Measurements from ENCODE around the gene KIF21A. TPM values are rescaled to one million over a fixed set of nuclear protein-coding genes. Genes with fewer than 3 reads are reported as not detected.

KIF21A gene
- total RNA-seq, 1 donor from 2014 or later = 173 TPM

- FAIRE-seq = no peak
These were observed 88.0 kb downstream of the KIF21A start for GRCh38 chr12:39354955-39355354.

DNA sequence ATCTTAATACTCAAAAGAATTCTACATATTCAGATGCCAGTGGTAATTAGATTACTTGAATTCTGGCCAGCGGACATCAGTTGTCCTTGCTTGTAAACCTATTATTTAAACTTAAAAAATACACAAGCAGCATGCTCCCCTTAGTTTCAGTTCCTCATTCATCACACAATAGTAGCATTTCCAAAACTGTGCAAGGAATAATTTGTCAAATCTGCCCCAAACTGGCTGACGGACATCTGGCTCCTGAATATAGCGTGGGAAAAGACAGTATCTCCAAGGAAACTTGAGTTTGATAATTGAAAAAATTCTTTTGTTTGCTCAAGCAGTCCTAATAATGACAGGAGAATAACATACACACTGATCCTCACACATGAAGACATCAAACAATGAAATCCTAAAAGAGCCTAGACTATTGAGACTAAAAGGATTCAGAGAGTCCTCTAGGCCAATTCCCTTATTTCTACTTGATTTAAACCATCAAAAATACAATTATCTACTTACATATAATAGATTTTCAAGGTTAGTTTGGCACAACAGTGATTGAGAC, 90.4 kb downstream of the KIF21A start:
- DNase-seq (ENCODE audit: low spot score in 2 of 2) (no peak), FAIRE-seq (no peak)

More at GRCh38 chr12:39354955-39355354, 88.0 kb downstream of the KIF21A start:
- DNase-seq (ENCODE audit: low spot score in 2 of 2) = no peak

DNA sequence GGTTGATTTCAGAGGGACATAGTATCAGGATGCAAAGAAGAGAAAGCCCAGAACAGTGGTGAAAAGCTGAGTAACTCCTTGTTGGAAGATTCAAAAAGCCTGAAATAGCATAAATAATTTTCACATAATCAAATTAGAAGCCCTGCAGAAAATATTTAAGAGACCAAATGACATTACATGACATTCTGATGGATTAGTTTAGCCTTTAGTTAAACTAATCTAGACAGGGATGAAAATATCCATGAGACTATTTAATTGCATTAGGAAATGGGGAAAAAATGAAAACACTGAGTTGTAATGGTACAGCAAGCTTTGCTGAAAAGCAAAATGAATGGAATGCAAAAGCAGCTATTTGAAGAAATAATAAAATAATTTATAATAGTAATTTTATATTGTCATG, 91.8 kb downstream of the KIF21A start:
- DNase-seq (ENCODE audit: low spot score in 2 of 2) (no peak), FAIRE-seq (no peak)

DNA sequence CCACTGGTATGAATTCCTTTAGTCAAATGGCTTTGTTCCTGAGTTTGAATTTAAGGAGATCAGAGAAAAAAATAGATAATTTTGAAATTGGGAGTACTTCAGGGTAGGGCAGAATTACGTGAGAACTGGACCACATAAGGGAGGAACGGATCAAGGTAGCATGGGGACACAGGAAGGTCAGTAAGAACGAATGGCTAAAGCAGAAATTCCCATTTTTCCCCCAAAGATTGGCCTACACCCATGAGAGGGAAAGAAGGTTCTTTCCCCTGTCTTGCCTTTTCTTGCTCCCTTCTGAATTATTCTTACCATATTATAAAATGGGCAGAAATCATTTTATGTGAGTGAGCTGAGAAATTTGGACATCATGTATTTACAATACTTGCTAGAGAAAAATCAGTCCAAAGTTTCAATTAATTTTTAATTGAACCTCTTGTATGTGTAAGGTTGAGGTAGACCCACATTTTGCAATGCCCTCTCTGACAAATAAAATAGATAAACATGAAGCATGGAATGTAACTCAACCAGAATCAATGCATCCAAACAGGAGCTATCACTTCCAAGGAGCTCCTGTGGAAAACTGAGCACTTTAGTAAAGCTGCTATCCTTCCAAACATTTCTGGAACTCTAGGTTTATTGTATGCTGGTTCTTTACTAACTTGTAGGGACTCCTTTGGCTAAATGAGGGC, 93.8 kb downstream of the KIF21A start:
- no peak for FAIRE-seq
- no peak for DNase-seq (ENCODE audit: low spot score in 2 of 2)

- DNase-seq (ENCODE audit: low spot score in 2 of 2) (no peak), FAIRE-seq (no peak)
These were observed 94.4 kb downstream of the KIF21A start for GRCh38 chr12:39348523-39348922.

DNA sequence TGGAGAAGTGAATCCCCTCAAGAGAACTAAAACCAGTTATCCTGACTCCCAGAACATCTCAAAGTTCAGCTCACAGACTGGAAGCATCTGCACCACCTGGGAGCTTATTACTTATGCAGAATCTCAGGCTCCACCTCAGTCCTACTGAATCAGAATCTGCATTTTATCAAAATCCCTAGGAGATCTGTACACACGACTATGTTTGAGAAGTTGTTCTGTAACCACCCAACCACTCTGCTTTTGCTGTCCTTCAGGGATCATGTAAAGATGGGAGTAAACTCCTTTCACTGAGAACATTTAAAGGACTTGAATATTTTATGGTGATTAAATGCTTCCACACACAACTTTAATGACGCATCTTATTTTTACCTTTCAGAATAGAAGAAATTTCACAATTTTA, 98.0 kb downstream of the KIF21A start:
- no peak for FAIRE-seq
- no peak for DNase-seq (ENCODE audit: low spot score in 2 of 2)

DNA sequence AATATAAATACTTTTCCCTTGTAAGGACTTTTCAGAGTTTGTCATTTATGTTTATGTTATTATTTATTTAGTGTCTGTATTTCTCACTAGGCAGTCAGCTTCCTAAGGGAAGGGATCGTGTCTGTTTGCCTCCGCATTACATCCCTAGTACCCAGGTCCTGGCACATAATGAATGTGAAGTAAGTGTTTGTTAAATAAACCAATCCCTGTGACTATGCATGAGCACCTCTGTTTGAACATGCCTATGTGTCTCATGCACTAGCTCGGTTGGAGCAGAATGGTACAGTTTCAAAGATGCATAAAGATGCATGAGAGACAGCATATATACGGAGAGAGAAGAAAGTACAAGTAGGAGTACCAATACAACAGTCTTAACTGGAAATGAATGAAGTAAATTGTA, 99.3 kb downstream of the KIF21A start:
- FAIRE-seq (no peak), DNase-seq (ENCODE audit: low spot score in 2 of 2) (no peak)

- no peak for FAIRE-seq
These were observed 101.2 kb downstream of the KIF21A start for GRCh38 chr12:39341761-39342160.

GRCh38 chr12:39341179-39341578, 101.7 kb downstream of the KIF21A start:
- no peak for DNase-seq (ENCODE audit: low spot score in 2 of 2)

More at GRCh38 chr12:39341761-39342160, 101.2 kb downstream of the KIF21A start:
- DNase-seq (ENCODE audit: low spot score in 2 of 2) = no peak

GRCh38 chr12:39332661-39333175, 110.2 kb downstream of the KIF21A start:
- FAIRE-seq = no peak
- no peak for DNase-seq (ENCODE audit: low spot score in 2 of 2)

More at GRCh38 chr12:39341179-39341578, 101.7 kb downstream of the KIF21A start:
- no peak for FAIRE-seq

DNA sequence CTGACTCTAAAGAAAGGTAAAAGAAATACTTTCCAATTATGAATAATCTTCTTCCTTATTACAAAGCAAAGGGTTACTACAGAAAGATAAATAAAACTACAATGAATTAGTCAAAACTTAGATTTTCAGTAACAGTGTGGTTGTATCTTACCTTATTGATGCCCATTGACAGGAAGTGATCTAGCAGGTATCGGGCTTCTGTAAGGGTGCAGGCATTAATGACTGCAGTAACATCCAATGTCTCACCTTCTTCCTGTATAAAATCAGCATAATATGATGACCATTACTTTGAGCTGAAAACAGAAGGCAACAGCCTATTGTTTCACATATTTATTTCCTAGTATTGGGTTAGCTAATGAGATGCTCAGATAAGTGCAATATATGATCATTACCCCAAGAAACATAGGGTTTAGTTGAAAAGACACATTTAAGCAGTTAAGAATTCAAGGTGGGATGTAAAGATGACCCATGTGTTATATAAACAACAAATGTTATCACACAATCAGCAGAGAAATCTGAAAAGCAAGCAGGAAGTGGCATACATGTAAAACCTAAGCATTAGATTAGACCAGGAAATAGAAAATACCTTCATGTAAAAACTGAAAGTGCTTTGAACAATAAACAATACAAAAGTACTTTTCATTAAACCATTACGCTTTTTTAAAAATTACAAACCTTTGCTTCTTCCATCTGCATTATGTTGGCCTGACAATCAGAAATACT, 111.2 kb downstream of the KIF21A start:
- DNase-seq (ENCODE audit: low spot score in 2 of 2) = no peak
- FAIRE-seq = no peak

- no peak for FAIRE-seq
- no peak for DNase-seq (ENCODE audit: low spot score in 2 of 2)
These were observed 113.0 kb downstream of the KIF21A start for GRCh38 chr12:39329876-39330275.

GRCh38 chr12:39329018-39329417, 113.9 kb downstream of the KIF21A start:
- FAIRE-seq (no peak), DNase-seq (ENCODE audit: low spot score in 2 of 2) (no peak)

- no peak for FAIRE-seq
- DNase-seq (ENCODE audit: low spot score in 2 of 2) = no peak
These were observed 115.0 kb downstream of the KIF21A start for GRCh38 chr12:39327965-39328364.

DNA sequence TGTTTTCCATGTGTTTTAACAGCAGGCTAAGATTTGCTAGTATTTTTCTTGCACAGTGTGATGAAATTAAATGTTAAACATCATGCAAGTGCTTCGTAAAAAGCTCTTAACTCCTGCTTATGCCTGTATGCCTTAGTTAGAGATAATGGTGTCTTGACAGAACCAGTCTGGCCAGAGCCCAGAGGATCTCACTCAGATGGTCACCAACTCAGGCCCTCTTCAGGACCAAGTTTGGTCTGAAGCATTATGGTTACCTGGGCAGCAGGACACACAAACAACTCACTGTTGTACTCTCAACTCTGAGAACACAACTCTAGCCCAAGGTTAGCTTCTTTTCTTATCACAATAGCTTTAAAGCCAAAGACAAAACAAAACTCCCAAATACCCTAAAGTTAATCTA, 115.4 kb downstream of the KIF21A start:
- DNase-seq (ENCODE audit: low spot score in 2 of 2) = no peak
- no peak for FAIRE-seq

GRCh38 chr12:39319180-39319579, 123.7 kb downstream of the KIF21A start:
- DNase-seq (ENCODE audit: low spot score in 2 of 2) (no peak), FAIRE-seq (no peak)

DNA sequence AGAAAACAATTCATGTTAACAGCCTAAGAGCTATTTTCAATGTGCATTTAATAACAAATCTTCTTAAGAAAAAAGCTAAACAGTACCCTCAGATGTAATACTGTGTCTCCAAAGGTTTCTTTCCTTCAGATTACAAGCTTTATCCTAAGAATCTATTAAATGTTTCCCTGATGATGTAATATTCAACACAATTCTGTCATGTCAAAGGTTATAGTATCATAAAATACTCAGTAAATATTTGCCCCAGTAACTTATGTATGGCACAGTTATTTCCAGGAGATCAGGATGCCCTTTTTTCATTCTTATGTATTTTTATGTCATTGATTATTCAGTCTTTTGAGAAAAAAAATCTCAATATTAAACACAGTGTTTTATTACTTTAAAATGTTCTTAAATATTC, 128.4 kb downstream of the KIF21A start:
- FAIRE-seq = no peak
- no peak for DNase-seq (ENCODE audit: low spot score in 2 of 2)

GRCh38 chr12:39309516-39309915, 133.4 kb downstream of the KIF21A start:
- DNase-seq (ENCODE audit: low spot score in 2 of 2) (no peak), FAIRE-seq (no peak)

- no peak for FAIRE-seq
- DNase-seq (ENCODE audit: low spot score in 2 of 2) = no peak
These were observed 141.5 kb downstream of the KIF21A start for GRCh38 chr12:39301422-39301821.

GRCh38 chr12:39300799-39301198, 142.1 kb downstream of the KIF21A start:
- no peak for DNase-seq (ENCODE audit: low spot score in 2 of 2)
- FAIRE-seq = no peak

DNA sequence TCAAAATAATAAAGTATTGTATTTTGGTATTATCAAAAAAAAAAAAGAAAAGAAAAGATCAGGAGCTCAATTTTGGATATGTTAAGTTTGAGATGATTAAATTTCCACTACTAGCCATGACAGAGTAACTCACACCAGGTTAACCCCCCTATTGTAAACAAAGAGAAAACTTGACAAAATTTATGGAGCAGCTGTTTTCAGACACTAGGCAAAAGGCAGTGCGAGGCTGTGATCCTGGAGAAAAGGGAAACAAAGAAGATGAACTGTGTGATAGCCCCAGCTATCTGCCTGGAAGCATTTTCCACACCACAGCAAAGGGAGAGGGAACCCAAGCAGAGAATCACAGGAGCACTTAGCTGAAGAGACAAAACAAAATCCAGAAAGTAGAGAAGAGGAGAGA, 145.0 kb downstream of the KIF21A start:
- no peak for DNase-seq (ENCODE audit: low spot score in 2 of 2)
- no peak for FAIRE-seq

GRCh38 chr12:39296496-39296895, 146.4 kb downstream of the KIF21A start:
- FAIRE-seq (no peak), DNase-seq (ENCODE audit: low spot score in 2 of 2) (no peak)

Data from frontal cortex (tissue), 4 donors.